Fibroblast of pulmonary artery (primary cell): ENCODE results near the gene KRTAP5-6.

Source experiments
- DNase-seq: peaks from one replicate; pipeline ENCODE4 v3.0.0-alpha.2; 2010; ENCODE audit warnings: low read depth
- H3K4me3 ChIP-seq: replicated peaks from 2 replicates; pipeline ENCODE4 v1.5.1; 2011; ENCODE audit warnings: low read depth, mild to moderate bottlenecking, control low read depth, low read length, moderate library complexity
- CTCF ChIP-seq: IDR thresholded peaks from 2 replicates; pipeline ENCODE4 v1.5.1; 2011; ENCODE audit warnings: mild to moderate bottlenecking, control low read depth, low read length, inconsistent platforms; ENCODE audit errors: missing control alignments

Gene KRTAP5-6

GRCh38 chr11:1718326-1718725 lies 21.3 kb downstream of the KRTAP5-6 start:
- TF ChIP-seq CTCF: no peak
- no peak for DNase-seq
- H3K4me3 ChIP-seq: no peak overlapping the region

- H3K4me3 ChIP-seq: no peak overlapping the region
- DNase-seq: no peak
- no peak for TF ChIP-seq CTCF
These were observed 22.8 kb downstream of the KRTAP5-6 start for GRCh38 chr11:1719781-1720180.

GRCh38 chr11:1727096-1727690 lies 30.2 kb downstream of the KRTAP5-6 start:
- no peak for TF ChIP-seq CTCF
- DNase-seq: no peak
- H3K4me3 ChIP-seq: no peak overlapping the region

- no peak overlapping the region for H3K4me3 ChIP-seq
- TF ChIP-seq CTCF: no peak
- DNase-seq: no peak
These were observed 30.9 kb downstream of the KRTAP5-6 start for GRCh38 chr11:1727861-1728260.

GRCh38 chr11:1728301-1728700 lies 31.3 kb downstream of the KRTAP5-6 start:
- H3K4me3 ChIP-seq: no peak overlapping the region
- TF ChIP-seq CTCF: no peak
- no peak for DNase-seq

GRCh38 chr11:1728931-1729691 lies 32.1 kb downstream of the KRTAP5-6 start:
- TF ChIP-seq CTCF: no peak
- DNase-seq: no peak
- H3K4me3 ChIP-seq: no peak overlapping the region

GRCh38 chr11:1729692-1730011 lies 32.7 kb downstream of the KRTAP5-6 start:
- no peak for DNase-seq
- no peak for TF ChIP-seq CTCF
- no peak overlapping the region for H3K4me3 ChIP-seq
